Muscle of leg (tissue), 11 donors: ENCODE data around the gene PAGR1. TPM values are rescaled to one million over a fixed set of nuclear protein-coding genes. Genes with fewer than 3 reads are reported as not detected.
"Not testable (repeated sequence)": the region's sequence is repeated elsewhere in the genome, so short reads cannot be mapped to it uniquely, and the experiment has no call there.

Experiments
- DNase-seq: peaks from one replicate; pipeline ENCODE4 v3.0.0; 2013
- H3K27ac ChIP-seq: one replicate; pipeline ENCODE4 v1.5.1; 2013; ENCODE audit warnings: mild to moderate bottlenecking, low read length, control low read depth
- H3K27me3 ChIP-seq: one replicate; pipeline ENCODE4 v1.6.1; 2013; ENCODE audit warnings: low read length; ENCODE audit not compliant: control insufficient read depth, insufficient read depth
- H3K36me3 ChIP-seq: one replicate; pipeline ENCODE4 v1.6.1; 2013; ENCODE audit warnings: low read length; ENCODE audit not compliant: control insufficient read depth, insufficient read depth
- H3K4me1 ChIP-seq: one replicate; pipeline ENCODE4 v1.6.1; 2013; ENCODE audit warnings: low read length; ENCODE audit not compliant: control insufficient read depth, insufficient read depth
- H3K4me3 ChIP-seq: one replicate; pipeline ENCODE4 v1.5.1; 2013; ENCODE audit warnings: low read length, control low read depth
- H3K9me3 ChIP-seq: replicated peaks from 2 replicates; pipeline ENCODE4 v1.6.1; 2013; ENCODE audit warnings: low read depth, low read length; ENCODE audit not compliant: control insufficient read depth
- WGBS: methylation state at CpG from one replicate; pipeline ENCODE4 v1.1.5; 2013; ENCODE audit warnings: missing lambda C conversion rate; ENCODE audit not compliant: insufficient coverage; 5-methylcytosine and 5-hydroxymethylcytosine counted together
- polyA plus RNA-seq, 8 donors: library from polyadenylated mRNA; unstranded; fragments of 120-200 nt; gene quantifications; one replicate each; pipeline versions ENCODE4 v1.2.1 to v1.2.3, GENCODE V29; 2013; ENCODE audit warnings: inconsistent platforms in 1 of 8, low replicate concordance in 1 of 8; ENCODE audit not compliant: insufficient read length in 8 of 8, insufficient read depth in 1 of 8
- total RNA-seq: library from RNA; stranded (reverse); fragments of 120-200 nt; gene quantifications from one replicate; pipeline ENCODE4 v1.2.4, GENCODE V29; 2013

The PAGR1 gene
- total and polyA plus RNA-seq, 9 donors = 28.7 to 46.4 (median 32.4) TPM

GRCh38 chr16:29820730-29821642 lies 5.0 kb downstream of the PAGR1 start:
- DNase-seq = peak; percentile 40
- H3K9me3 ChIP-seq = no peaks in the 10 kb centered on the region
- H3K36me3 ChIP-seq = peaks cover 29% of the 10 kb centered on the region
- H3K4me1 ChIP-seq = peaks cover 63% of the 10 kb centered on the region
- 42% methylated on average over 9 of the region's 11 CpGs for WGBS
- peak overlapping the region; percentile 92 for H3K27ac ChIP-seq
- H3K4me3 ChIP-seq = peak overlapping the region; percentile 57
- H3K27me3 ChIP-seq = no peaks in the 10 kb centered on the region

DNA sequence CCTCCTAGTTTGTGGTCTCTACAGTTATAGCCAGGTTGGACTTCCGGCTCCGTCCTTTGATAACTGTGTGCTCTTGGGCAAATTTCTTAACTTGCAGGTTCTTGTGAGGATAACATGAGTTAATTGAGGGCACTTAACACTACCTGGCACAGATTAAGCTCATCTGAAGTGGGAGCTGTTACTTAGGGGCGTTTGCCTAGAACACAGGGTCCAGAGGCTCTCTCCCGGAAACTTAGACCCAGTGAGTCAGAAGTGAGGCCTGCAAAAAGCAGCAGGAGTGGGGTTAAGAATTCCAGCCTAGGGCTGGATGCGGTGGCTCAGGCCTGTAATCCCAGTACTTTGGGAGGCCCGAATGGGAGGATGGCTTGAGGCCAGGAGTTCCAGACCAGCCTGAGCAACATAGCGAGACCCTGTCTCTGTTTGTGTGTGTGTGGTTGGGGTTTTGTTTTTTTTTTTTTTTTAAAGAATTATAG lies 5.7 kb downstream of the PAGR1 start:
- 17% methylated on average over 4 of the region's 7 CpGs for WGBS
- Histone ChIP-seq H3K27me3 (no peaks in the 10 kb centered on the region), H3K4me1 (peaks cover 62% of the 10 kb centered on the region), H3K27ac (peak overlapping the region; percentile 92), H3K36me3 (peaks cover 29% of the 10 kb centered on the region), H3K9me3 (no peaks in the 10 kb centered on the region), H3K4me3 (no peak overlapping the region)
- DNase-seq = peak; percentile 52

- Histone ChIP-seq H3K9me3 (no peaks in the 10 kb centered on the region), H3K4me1 (peaks cover 51% of the 10 kb centered on the region), H3K4me3 (no peak overlapping the region), H3K27me3 (no peaks in the 10 kb centered on the region), H3K36me3 (peaks cover 7% of the 10 kb centered on the region), H3K27ac (peak overlapping the region; percentile 40)
- WGBS = no CpG with 5 or more reads among the region's 7 CpGs
- DNase-seq = peak; percentile 63
These were observed 8.7 kb downstream of the PAGR1 start for GRCh38 chr16:29824589-29825144.

DNA sequence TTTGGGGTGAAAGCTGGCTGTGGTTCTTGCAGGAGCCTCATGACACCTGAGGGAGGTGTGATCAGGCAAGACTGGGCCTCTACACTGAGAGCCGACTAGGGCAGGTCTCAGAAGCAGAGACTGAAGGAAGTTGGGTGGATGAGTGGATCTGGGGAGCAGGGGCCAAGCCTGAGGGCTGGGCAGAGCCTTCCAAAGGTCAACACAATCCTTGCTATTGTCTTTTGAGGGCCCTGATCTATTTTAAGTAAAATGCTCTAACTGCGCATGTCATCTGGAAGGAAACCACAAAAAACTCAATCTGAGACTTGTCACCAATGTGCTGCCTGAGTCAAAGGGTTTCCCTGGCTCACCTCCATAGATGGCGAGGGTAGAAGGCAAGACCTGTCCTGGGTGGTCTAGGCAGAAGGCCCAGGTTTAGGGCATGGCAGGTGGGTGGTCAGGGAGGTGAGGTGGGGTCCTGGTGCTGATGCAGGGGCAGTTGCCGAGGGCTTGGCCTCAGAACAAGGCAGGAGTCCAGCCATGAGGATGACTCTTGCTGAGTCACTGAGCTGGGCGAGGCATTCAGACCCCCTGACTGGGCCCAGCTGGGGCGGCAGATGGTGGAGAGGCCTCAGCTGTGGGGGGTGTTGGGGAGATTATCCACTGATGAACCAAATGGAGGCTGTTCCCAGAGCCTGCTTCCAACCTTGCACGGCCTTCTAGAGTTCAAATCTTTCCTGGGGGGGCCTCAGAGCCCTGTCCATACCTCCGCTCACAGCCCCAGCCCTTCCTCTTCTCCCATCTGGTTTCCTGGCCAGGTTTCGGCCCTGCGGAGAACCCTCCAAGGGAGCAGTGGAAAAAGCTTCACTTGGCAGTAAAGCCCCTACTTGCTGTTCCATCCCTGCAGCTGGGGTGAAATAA lies 9.4 kb downstream of the PAGR1 start:
- Histone ChIP-seq H3K9me3 (no peaks in the 10 kb centered on the region), H3K4me3 (no peak overlapping the region), H3K36me3 (peaks cover 5% of the 10 kb centered on the region), H3K27ac (peak overlapping the region; percentile 40), H3K4me1 (peaks cover 45% of the 10 kb centered on the region), H3K27me3 (no peaks in the 10 kb centered on the region)
- 37% methylated on average over 9 of the region's 10 CpGs for WGBS
- peak; percentile 80 for DNase-seq

- H3K36me3 ChIP-seq = peaks cover 5% of the 10 kb centered on the region
- H3K27me3 ChIP-seq = no peaks in the 10 kb centered on the region
- H3K4me3 ChIP-seq = no peak overlapping the region
- no peak overlapping the region for H3K27ac ChIP-seq
- 74% methylated on average over 3 of the region's 8 CpGs for WGBS
- no peaks in the 10 kb centered on the region for H3K9me3 ChIP-seq
- peaks cover 36% of the 10 kb centered on the region for H3K4me1 ChIP-seq
- no peak for DNase-seq
These were observed 10.4 kb downstream of the PAGR1 start for GRCh38 chr16:29826342-29826695.

DNA sequence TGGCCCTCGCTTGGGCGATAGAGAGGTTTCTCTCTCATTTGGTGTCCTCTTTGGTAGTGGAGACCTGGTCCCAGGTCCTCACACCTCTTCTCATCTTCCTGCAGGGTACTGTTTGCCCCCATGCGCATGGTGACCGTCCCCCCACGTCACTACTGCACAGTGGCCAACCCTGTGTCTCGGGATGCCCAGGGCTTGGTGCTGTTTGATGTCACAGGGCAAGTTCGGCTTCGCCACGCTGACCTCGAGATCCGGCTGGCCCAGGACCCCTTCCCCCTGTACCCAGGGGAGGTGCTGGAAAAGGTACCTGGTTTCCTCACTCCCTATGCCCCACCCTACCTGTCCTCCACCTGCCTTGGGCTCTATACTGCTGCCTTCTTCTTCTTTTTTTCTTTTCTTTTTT lies 14.8 kb downstream of the PAGR1 start:
- Histone ChIP-seq H3K27ac (no peak overlapping the region), H3K36me3 (peaks cover 14% of the 10 kb centered on the region), H3K4me3 (no peak overlapping the region), H3K4me1 (peaks cover 6% of the 10 kb centered on the region), H3K9me3 (no peaks in the 10 kb centered on the region), H3K27me3 (no peaks in the 10 kb centered on the region)
- WGBS = 86% methylated on average over 9 of the region's 11 CpGs
- no peak for DNase-seq

DNA sequence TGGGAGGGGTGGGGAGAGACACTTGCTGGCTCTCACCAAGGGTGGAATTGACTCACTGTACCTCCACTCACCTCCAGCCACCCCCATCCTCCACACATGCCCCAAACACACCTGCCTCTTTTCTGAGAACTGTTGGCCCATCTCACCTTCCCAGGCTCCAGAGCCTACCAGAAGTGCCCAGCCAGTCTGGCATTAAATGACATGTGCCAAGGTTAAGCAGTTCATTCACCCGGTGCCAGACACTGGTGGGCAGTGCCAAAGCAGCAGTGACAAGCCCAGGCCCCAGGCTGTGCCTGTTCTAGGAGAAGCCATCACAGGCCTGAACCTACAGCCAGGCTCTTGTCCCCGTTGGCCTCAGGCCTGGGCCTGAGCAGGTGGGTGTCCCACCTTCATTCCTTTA lies 15.5 kb downstream of the PAGR1 start:
- no peak for DNase-seq
- peaks cover 15% of the 10 kb centered on the region for H3K36me3 ChIP-seq
- no peak overlapping the region for H3K4me3 ChIP-seq
- WGBS = 63% methylated on average over 1 of the region's 2 CpGs
- no peak overlapping the region for H3K27ac ChIP-seq
- no peaks in the 10 kb centered on the region for H3K27me3 ChIP-seq
- H3K9me3 ChIP-seq = no peaks in the 10 kb centered on the region
- no peaks in the 10 kb centered on the region for H3K4me1 ChIP-seq

GRCh38 chr16:29833219-29833618 lies 17.3 kb downstream of the PAGR1 start:
- WGBS = no CpG with 5 or more reads among the region's 4 CpGs
- H3K36me3 ChIP-seq = peaks cover 21% of the 10 kb centered on the region

GRCh38 chr16:29834079-29834478 lies 18.1 kb downstream of the PAGR1 start:
- no peak for DNase-seq
- no peaks in the 10 kb centered on the region for H3K9me3 ChIP-seq
- no peaks in the 10 kb centered on the region for H3K4me1 ChIP-seq
- WGBS = 75% methylated on average over 5 of the region's 5 CpGs
- H3K4me3 ChIP-seq = no peak overlapping the region
- H3K36me3 ChIP-seq = peaks cover 21% of the 10 kb centered on the region
- H3K27ac ChIP-seq = no peak overlapping the region
- H3K27me3 ChIP-seq = no peaks in the 10 kb centered on the region

More at GRCh38 chr16:29833219-29833618, 17.3 kb downstream of the PAGR1 start:
- DNase-seq, H3K27me3 ChIP-seq, H3K4me1 ChIP-seq, H3K4me3 ChIP-seq, H3K27ac ChIP-seq, H3K9me3 ChIP-seq: not testable (repeated sequence)

DNA sequence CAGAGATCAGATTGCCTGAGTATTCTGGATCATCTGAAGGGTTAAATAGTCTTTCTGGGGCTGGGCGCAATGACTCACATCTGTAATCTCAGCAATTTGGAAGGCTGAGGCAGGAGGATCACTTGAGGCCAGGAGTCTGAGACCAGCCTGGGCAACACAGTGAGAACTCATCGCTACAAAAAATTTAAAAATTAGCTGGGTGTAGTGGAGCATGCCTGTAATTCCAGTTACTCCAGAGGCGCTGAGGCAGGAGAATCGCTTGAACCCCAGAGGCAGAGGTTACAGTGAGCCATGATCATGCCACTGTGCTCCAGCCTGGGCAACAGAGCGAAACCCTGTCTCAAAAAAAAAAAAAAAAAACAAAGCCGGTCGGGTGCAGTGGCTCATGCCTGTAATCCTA lies 20.0 kb downstream of the PAGR1 start:
- no peak overlapping the region for H3K27ac ChIP-seq
- H3K4me3 ChIP-seq = no peak overlapping the region
- 68% methylated on average over 3 of the region's 7 CpGs for WGBS
- peaks cover 21% of the 10 kb centered on the region for H3K36me3 ChIP-seq
- no peaks in the 10 kb centered on the region for H3K9me3 ChIP-seq
- no peaks in the 10 kb centered on the region for H3K4me1 ChIP-seq
- no peaks in the 10 kb centered on the region for H3K27me3 ChIP-seq
- DNase-seq = no peak
